ENCODE results near the gene RAP1A.

The RAP1A gene

GRCh38 chr1:111758373-111758772 lies 138.8 kb downstream of the RAP1A start:
- no peak for DNase-seq (ENCODE audit: low read depth)

- no peak for DNase-seq (ENCODE audit: low read depth)
Observed at GRCh38 chr1:111761717-111762116, 142.1 kb downstream of the RAP1A start.

GRCh38 chr1:111762332-111762731 lies 142.7 kb downstream of the RAP1A start:
- no peak for DNase-seq (ENCODE audit: low read depth)
